AG04449 (cell line): ENCODE data around the gene DDX1.

Source experiments
- CTCF ChIA-PET: fragments of 350-600 bp; formaldehyde crosslinking; extraction: SDS; loops from one replicate; lab custom pipeline; 2021; ENCODE audit warnings: antibody characterized with exemption; lab: Yijun Ruan, JAX
- POLR2A ChIA-PET: fragments of 400-600, 350-600 bp; formaldehyde crosslinking; extraction: SDS; loops from one replicate; lab custom pipeline; 2020; ENCODE audit warnings: antibody characterized with exemption, inconsistent platforms; lab: Yijun Ruan, JAX
- DNase-seq: peaks from one replicate; pipeline ENCODE4 v3.0.0-alpha.2; 2010; ENCODE audit warnings: low read depth, low spot score
- H3K4me3 ChIP-seq: 2 replicates; pipeline ENCODE4 v1.5.1; 2011; ENCODE audit warnings: low read depth, mild to moderate bottlenecking, control low read depth, low read length
- TF ChIP-seq, protein P1 (sequence below): IDR thresholded peaks from one replicate; pipeline ENCODE4 v1.5.1; 2011; ENCODE audit warnings: mild to moderate bottlenecking, moderate library complexity, low read length, control low read depth, inconsistent platforms; ENCODE audit not compliant: insufficient read depth; ENCODE audit errors: missing control alignments

The DDX1 gene

DNA sequence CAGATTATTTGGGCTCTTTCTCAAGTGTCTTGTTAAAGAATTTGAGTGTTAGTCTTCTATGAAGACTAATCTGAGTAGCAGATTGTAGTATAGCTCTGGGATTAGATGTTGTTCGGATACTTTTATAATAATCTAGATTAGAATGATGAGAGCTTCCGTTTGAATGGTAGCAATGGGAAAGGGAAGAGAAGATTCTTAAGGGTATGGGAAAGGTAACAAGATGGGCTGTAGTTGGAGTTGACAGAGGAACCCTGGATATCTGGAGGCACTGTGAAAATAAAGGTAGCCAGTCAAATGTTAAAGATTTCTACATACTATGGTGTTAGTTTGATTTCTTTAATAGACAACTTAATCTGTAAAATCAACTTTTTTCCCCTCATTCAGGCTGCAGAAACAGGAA is 4.7 kb downstream of the DDX1 start:
- ChIA-PET POLR2A (no interaction called here), CTCF (no interaction called here)
- no peak for DNase-seq
- TF ChIP-seq, protein P1, sequence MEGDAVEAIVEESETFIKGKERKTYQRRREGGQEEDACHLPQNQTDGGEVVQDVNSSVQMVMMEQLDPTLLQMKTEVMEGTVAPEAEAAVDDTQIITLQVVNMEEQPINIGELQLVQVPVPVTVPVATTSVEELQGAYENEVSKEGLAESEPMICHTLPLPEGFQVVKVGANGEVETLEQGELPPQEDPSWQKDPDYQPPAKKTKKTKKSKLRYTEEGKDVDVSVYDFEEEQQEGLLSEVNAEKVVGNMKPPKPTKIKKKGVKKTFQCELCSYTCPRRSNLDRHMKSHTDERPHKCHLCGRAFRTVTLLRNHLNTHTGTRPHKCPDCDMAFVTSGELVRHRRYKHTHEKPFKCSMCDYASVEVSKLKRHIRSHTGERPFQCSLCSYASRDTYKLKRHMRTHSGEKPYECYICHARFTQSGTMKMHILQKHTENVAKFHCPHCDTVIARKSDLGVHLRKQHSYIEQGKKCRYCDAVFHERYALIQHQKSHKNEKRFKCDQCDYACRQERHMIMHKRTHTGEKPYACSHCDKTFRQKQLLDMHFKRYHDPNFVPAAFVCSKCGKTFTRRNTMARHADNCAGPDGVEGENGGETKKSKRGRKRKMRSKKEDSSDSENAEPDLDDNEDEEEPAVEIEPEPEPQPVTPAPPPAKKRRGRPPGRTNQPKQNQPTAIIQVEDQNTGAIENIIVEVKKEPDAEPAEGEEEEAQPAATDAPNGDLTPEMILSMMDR = no peak
- no peak overlapping the region for H3K4me3 ChIP-seq

DNA sequence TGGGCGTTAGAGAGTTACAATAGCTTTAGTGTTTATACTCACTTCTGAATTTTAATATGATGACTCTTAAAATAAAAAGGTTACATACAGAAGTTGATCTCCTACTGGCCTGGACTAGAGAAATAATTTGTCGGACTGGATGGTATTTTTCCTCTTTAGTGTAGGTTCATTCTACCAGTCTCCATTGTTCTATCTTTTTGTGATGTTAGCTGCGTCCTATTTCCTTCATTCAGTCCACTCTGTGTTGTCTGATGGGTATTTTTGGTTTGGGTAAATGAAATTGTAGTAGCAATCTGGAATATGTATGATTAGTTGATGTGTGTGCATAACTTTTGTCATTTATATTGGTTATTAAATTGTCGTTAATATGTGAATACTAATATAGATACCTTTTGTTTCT is 5.3 kb downstream of the DDX1 start:
- ChIA-PET CTCF (no interaction called here), POLR2A (no interaction called here)
- H3K4me3 ChIP-seq = no peak overlapping the region
- no peak for DNase-seq
- TF ChIP-seq, protein P1 = no peak

DNA sequence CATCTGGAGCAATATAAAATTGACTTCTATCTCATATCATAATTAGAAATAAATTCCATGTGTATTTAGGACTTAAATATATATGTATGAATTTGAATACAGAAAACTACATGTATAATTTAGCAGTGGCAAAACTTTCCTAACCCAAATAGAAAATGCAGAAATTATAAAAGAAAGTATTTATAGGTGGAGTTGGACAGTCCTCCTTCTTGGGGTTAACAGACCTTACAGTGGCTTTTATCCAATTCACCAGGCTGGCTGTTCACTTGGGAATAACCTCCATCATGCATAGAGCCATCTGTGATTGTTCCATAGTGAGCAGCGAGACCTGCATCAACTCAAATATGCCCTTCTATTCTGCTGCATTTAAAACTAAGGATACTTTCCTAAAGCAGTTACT is 8.3 kb downstream of the DDX1 start:
- ChIA-PET CTCF (interaction anchor here (1.0 to 1.7 kb wide), 2 partner anchors 10 to 54 kb away, joined by 3 to 4 read pairs; no protein-coding TSS in a partner anchor), POLR2A (no interaction called here)
- H3K4me3 ChIP-seq = no peak overlapping the region
- TF ChIP-seq, protein P1 = no peak
- DNase-seq = no peak

DNA sequence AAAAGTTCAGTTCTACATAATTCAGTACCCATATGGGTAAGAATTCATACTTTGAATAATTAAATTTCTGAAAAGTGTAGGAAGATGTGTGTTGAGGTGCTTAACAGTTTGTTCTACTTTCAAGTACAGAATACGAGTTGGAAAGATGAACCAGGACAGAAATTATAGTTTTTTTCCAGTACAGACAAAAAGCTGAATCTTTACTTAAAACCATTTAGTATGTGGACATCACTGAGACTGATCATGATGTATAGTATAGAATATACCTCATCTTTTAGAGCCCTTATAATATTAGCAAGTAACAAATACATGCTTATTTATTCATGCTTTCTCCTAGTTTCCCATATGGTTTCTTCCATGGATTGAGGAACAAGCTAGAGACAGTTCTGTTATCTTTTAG is 10.0 kb downstream of the DDX1 start:
- no peak for DNase-seq
- ChIA-PET POLR2A (no interaction called here), CTCF (interaction anchor here (0.9 to 1.7 kb wide), 2 partner anchors 10 to 11 kb away, joined by 3 to 4 read pairs; partner anchors contain the start of gene DDX1)
- no peak overlapping the region for H3K4me3 ChIP-seq
- TF ChIP-seq, protein P1 = no peak

DNA sequence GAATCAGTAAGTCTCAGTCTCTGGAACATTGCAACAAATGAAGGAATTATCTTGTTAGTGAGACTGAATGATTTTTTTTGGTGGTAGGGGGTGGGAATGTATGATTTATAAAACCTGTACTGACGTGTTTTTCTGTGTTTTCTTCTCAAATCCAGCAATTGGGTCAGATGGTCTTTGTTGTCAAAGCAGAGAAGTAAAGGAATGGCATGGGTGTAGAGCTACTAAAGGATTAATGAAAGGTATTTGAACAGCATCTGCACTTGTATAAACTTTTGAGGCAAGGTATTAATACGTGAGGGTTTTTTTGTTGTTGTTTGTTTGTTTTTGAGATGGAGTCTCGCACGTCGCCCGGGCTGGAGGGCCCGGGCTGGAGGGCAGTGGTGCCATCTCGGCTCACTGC is 10.7 kb downstream of the DDX1 start:
- CTCF ChIA-PET = no interaction called here
- no peak for DNase-seq
- no peak overlapping the region for H3K4me3 ChIP-seq
- POLR2A ChIA-PET = no interaction called here
- TF ChIP-seq, protein P1 = no peak

DNA sequence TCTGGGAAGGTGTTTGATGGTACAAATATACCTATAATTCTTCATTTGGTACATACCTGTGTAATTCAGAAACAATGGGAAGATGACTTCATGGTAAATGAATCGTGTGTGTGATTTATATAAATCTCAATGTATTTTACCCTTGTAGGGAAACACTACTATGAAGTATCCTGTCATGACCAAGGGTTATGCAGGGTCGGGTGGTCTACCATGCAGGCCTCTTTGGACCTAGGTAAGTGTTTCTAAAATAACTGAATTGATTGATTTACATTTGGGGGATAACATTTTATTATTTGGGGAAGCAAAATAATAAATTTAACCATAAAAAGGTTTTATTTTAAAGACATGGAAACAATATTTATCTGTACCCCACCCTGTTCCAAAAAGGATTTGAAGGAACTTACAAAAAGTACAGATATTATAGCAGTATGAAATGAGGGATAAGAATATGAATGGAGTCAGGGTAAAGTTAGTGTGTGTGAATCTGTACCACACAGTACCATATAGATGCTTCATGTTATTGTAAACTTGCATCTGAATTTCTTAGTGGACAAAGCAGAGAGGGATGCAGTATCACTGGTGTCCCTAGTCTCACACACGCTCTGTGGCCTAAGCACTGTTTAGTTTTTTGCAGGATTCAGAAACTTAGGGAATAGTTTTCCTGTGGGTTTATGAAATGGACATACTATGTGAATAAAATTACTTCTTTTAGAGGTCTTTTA is 11.5 kb downstream of the DDX1 start:
- CTCF ChIA-PET = no interaction called here
- TF ChIP-seq, protein P1 = no peak
- H3K4me3 ChIP-seq = no peak overlapping the region
- DNase-seq = no peak
- POLR2A ChIA-PET = no interaction called here
